Neural cell (in vitro differentiated cells): ENCODE measurements around the gene SYTL3. TPM values are rescaled to one million over a fixed set of nuclear protein-coding genes. Genes with fewer than 3 reads are reported as not detected.

Source experiments
- H2AFZ ChIP-seq: fragments of 200-600, 300-800 bp; sonication (generic), shearing (Covaris generic); 2 replicates; pipeline ENCODE4 v1.6.0; 2014; ENCODE audit warnings: low read depth, mild to moderate bottlenecking, antibody characterized with exemption, low read length, moderate library complexity
- H3F3A ChIP-seq: fragments of 200-600 bp; shearing (Covaris generic); 2 replicates; pipeline ENCODE4 v1.6.1; 2016; ENCODE audit warnings: mild to moderate bottlenecking, moderate library complexity, mixed read lengths, antibody characterized with exemption, low read length; ENCODE audit not compliant: insufficient read depth, poor library complexity, severe bottlenecking
- H3K27ac ChIP-seq: fragments of 200-600, 300-800 bp; sonication (generic), shearing (Covaris generic); 2 replicates; pipeline ENCODE4 v1.5.1; 2014; ENCODE audit warnings: mild to moderate bottlenecking, low read length, moderate library complexity
- H3K27me3 ChIP-seq: fragments of 300-800, 200-600 bp; sonication (generic), shearing (Covaris generic); 2 replicates; pipeline ENCODE4 v1.6.0; 2014; ENCODE audit warnings: mild to moderate bottlenecking, low read depth, low read length, moderate library complexity; ENCODE audit not compliant: insufficient read depth
- H3K36me3 ChIP-seq: fragments of 300-800, 200-600 bp; sonication (generic), shearing (Covaris generic); 2 replicates; pipeline ENCODE4 v1.5.1; 2014; ENCODE audit warnings: mild to moderate bottlenecking, antibody characterized with exemption, low read length, moderate library complexity; ENCODE audit not compliant: insufficient read depth
- H3K4me2 ChIP-seq: fragments of 300-800, 200-600 bp; sonication (generic), shearing (Covaris generic); 2 replicates; pipeline ENCODE4 v1.6.0; 2014; ENCODE audit warnings: mild to moderate bottlenecking, low read length
- H3K4me3 ChIP-seq: fragments of 300-800, 200-600 bp; sonication (generic), shearing (Covaris generic); 2 replicates; pipeline ENCODE4 v1.5.1; 2014; ENCODE audit warnings: mild to moderate bottlenecking, low read length, moderate library complexity
- H3K79me2 ChIP-seq: fragments of 200-600 bp; shearing (Covaris generic); replicated peaks from 2 replicates; pipeline ENCODE4 v1.6.0; 2014; ENCODE audit warnings: mild to moderate bottlenecking, low read length, moderate library complexity; ENCODE audit not compliant: insufficient read depth
- H3K9ac ChIP-seq: fragments of 300-800, 200-600 bp; sonication (generic), shearing (Covaris generic); 2 replicates; pipeline ENCODE4 v1.6.1; 2016; ENCODE audit warnings: mild to moderate bottlenecking, low read length, mixed read lengths
- H3K9me2 ChIP-seq: fragments of 200-600 bp; shearing (Covaris generic); 2 replicates; pipeline ENCODE4 v1.6.1; 2016; ENCODE audit warnings: mild to moderate bottlenecking, low read length, mixed read lengths; ENCODE audit not compliant: insufficient read depth
- H3K9me3 ChIP-seq: fragments of 200-600, 300-800 bp; sonication (generic), shearing (Covaris generic); 2 replicates; pipeline ENCODE4 v1.6.1; 2016; ENCODE audit warnings: mild to moderate bottlenecking, mixed run types, low read length, moderate library complexity, mixed read lengths
- H4K20me1 ChIP-seq: fragments of 200-600 bp; shearing (Covaris generic); 2 replicates; pipeline ENCODE4 v1.6.1; 2016; ENCODE audit warnings: mild to moderate bottlenecking, mixed run types; ENCODE audit not compliant: insufficient read depth
- CTCF ChIP-seq: fragments of 450-650 bp; IDR thresholded peaks from 2 replicates; pipeline ENCODE4 v1.5.1; 2014; ENCODE audit warnings: antibody characterized with exemption, mild to moderate bottlenecking, moderate library complexity; ENCODE audit not compliant: poor library complexity, severe bottlenecking
- EP300 ChIP-seq: fragments of 450-650 bp; conservative IDR thresholded peaks from 2 replicates; pipeline ENCODE4 v1.6.1; 2014; ENCODE audit warnings: antibody characterized with exemption, mild to moderate bottlenecking, moderate library complexity; ENCODE audit not compliant: poor library complexity, severe bottlenecking
- EZH2 ChIP-seq: fragments of 200-600, 300-800 bp; shearing (Covaris generic), sonication (generic); IDR thresholded peaks from 2 replicates; pipeline ENCODE4 v1.6.1; 2014; ENCODE audit warnings: antibody characterized with exemption, low read length, borderline replicate concordance, mild to moderate bottlenecking; ENCODE audit not compliant: insufficient read depth, poor library complexity, severe bottlenecking
- MXI1 ChIP-seq: fragments of 450-650 bp; conservative IDR thresholded peaks from 2 replicates; pipeline ENCODE4 v1.6.1; 2014; ENCODE audit warnings: antibody characterized with exemption, mild to moderate bottlenecking; ENCODE audit not compliant: poor library complexity, severe bottlenecking
- POLR2AphosphoS5 ChIP-seq: IDR thresholded peaks from 2 replicates; pipeline ENCODE4 v1.6.1; 2012
- SMC3 ChIP-seq: fragments of 450-650 bp; conservative IDR thresholded peaks from 2 replicates; pipeline ENCODE4 v1.6.1; 2014; ENCODE audit warnings: antibody characterized with exemption, mild to moderate bottlenecking, moderate library complexity; ENCODE audit not compliant: poor library complexity
- TAF1 ChIP-seq: IDR thresholded peaks from 2 replicates; pipeline ENCODE4 v1.6.1; 2012; ENCODE audit warnings: low read depth
- polyA plus RNA-seq: library from polyadenylated mRNA; depleted of rRNA; stranded (reverse); fragments of >200 nt; gene quantifications from 2 replicates; pipeline ENCODE4 v1.2.3, GENCODE V29; 2014

SYTL3 gene
- polyA plus RNA-seq, 1 donor from 2014 or later, result 2.1 TPM

GRCh38 chr6:158766621-158767455, 117.0 kb downstream of the SYTL3 start:
- H3K27ac ChIP-seq, result no peak overlapping the region
- H3K9ac ChIP-seq, result no peak overlapping the region

GRCh38 chr6:158767709-158768108, 117.9 kb downstream of the SYTL3 start:
- Histone ChIP-seq H3K36me3 (no peaks in the 10 kb centered on the region), H3K27ac (no peak overlapping the region), H3K9me3 (no peaks in the 10 kb centered on the region)

More at GRCh38 chr6:158766621-158767455, 117.0 kb downstream of the SYTL3 start:
- Histone ChIP-seq H3K36me3 (no peaks in the 10 kb centered on the region), H3K4me2 (no peak overlapping the region), H2AFZ (no peak overlapping the region), H4K20me1 (no peaks in the 10 kb centered on the region), H3K27me3 (no peaks in the 10 kb centered on the region), H3K9me2 (no peaks in the 10 kb centered on the region), H3K9me3 (no peaks in the 10 kb centered on the region), H3F3A (no peaks in the 10 kb centered on the region), H3K79me2 (no peaks in the 10 kb centered on the region), H3K4me3 (no peak overlapping the region)
- no peak for TF ChIP-seq EZH2
- TF ChIP-seq TAF1, result no peak
- no peak for TF ChIP-seq SMC3
- no peak for TF ChIP-seq CTCF

GRCh38 chr6:158768436-158768835, 118.6 kb downstream of the SYTL3 start:
- H3K36me3 ChIP-seq, result no peaks in the 10 kb centered on the region
- no peak overlapping the region for H2AFZ ChIP-seq
- H3F3A ChIP-seq, result no peaks in the 10 kb centered on the region
- no peaks in the 10 kb centered on the region for H3K27me3 ChIP-seq
- H3K9me3 ChIP-seq, result no peaks in the 10 kb centered on the region
- no peaks in the 10 kb centered on the region for H3K9me2 ChIP-seq
- no peak overlapping the region for H3K9ac ChIP-seq
- TF ChIP-seq MXI1 (no peak), EZH2 (no peak), EP300 (no peak), TAF1 (no peak), POLR2AphosphoS5 (no peak), SMC3 (no peak)
- H3K27ac ChIP-seq, result no peak overlapping the region
- H4K20me1 ChIP-seq, result no peaks in the 10 kb centered on the region
- H3K4me2 ChIP-seq, result no peak overlapping the region
- H3K4me3 ChIP-seq, result no peak overlapping the region
- no peaks in the 10 kb centered on the region for H3K79me2 ChIP-seq

More at GRCh38 chr6:158767709-158768108, 117.9 kb downstream of the SYTL3 start:
- Histone ChIP-seq H3K4me3 (no peak overlapping the region), H3K9ac (no peak overlapping the region), H3F3A (no peaks in the 10 kb centered on the region), H3K79me2 (no peaks in the 10 kb centered on the region), H3K4me2 (no peak overlapping the region), H3K27me3 (no peaks in the 10 kb centered on the region), H2AFZ (no peak overlapping the region), H4K20me1 (no peaks in the 10 kb centered on the region), H3K9me2 (no peaks in the 10 kb centered on the region)
- no peak for TF ChIP-seq CTCF
- no peak for TF ChIP-seq POLR2AphosphoS5
